Right atrium auricular region (tissue), 2 donors: ENCODE results near the gene TRIM10. TPM values are rescaled to one million over a fixed set of nuclear protein-coding genes. Genes with fewer than 3 reads are reported as not detected.

Experiments used
- DNase-seq: peaks from one replicate; pipeline ENCODE4 v3.0.0-alpha.2; 2019; ENCODE audit warnings: low spot score
- H3K27ac ChIP-seq, 2 donors: fragments of 200-600 bp; sonication (generic); 1 replicate in 1 of 2; 2 replicates in 1 of 2; pipeline ENCODE4 v1.5.1; 2016 to 2019
- H3K27me3 ChIP-seq, 2 donors: fragments of 200-600 bp; sonication (generic); one replicate each; pipeline versions ENCODE4 v1.5.1 to v1.6.0; 2017 to 2019
- H3K36me3 ChIP-seq: fragments of 200-600 bp; sonication (generic); one replicate; pipeline ENCODE4 v1.5.1; 2016
- H3K4me1 ChIP-seq, 2 donors: fragments of 200-600 bp; sonication (generic); one replicate each; pipeline versions ENCODE4 v1.5.1 to v1.6.0; 2017 to 2019
- H3K4me3 ChIP-seq, 2 donors: fragments of 200-600 bp; sonication (generic); 1 replicate in 1 of 2; 2 replicates in 1 of 2; pipeline ENCODE4 v1.5.1; 2017 to 2019; ENCODE audit warnings: mild to moderate bottlenecking in 1 of 2, moderate library complexity in 1 of 2
- H3K9me3 ChIP-seq, 2 donors: fragments of 200-600 bp; sonication (generic); one replicate each; pipeline ENCODE4 v1.5.1; 2019
- total RNA-seq, 2 donors: library from RNA; depleted of rRNA; stranded (reverse); fragments of >200 nt; gene quantifications; one replicate each; pipeline ENCODE4 v1.1.0, GENCODE V29; 2016
- TF ChIP-seq, protein P1 (sequence below), 2 donors: fragments of 200-600 bp; sonication (generic); IDR thresholded peaks; one replicate each; pipeline ENCODE4 v1.5.1; 2019; ENCODE audit warnings: antibody characterized with exemption in 2 of 2

The TRIM10 gene
- total RNA-seq, 2 donors from 2014 or later, result not detected

DNA sequence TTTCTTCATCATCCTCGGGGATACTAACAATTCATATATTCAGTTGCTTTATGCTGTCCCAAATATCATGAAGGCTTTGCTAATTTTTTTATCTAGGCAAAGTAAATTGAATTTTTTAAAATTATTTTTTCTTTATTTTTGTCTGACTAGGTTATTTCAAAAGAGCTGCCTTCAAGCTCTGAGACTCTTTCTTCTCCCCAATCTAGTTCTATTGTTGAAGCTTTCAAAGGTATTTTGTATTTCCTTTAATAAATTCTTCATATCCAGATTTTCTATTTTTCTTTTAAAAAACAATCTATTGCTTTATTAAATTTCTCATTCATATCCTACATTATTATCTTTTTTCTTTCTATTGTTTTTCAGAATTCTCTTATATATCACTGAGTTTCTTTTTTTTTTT lies 19.1 kb upstream of the TRIM10 start:
- no peak overlapping the region for H3K4me3 ChIP-seq
- TF ChIP-seq, protein P1, sequence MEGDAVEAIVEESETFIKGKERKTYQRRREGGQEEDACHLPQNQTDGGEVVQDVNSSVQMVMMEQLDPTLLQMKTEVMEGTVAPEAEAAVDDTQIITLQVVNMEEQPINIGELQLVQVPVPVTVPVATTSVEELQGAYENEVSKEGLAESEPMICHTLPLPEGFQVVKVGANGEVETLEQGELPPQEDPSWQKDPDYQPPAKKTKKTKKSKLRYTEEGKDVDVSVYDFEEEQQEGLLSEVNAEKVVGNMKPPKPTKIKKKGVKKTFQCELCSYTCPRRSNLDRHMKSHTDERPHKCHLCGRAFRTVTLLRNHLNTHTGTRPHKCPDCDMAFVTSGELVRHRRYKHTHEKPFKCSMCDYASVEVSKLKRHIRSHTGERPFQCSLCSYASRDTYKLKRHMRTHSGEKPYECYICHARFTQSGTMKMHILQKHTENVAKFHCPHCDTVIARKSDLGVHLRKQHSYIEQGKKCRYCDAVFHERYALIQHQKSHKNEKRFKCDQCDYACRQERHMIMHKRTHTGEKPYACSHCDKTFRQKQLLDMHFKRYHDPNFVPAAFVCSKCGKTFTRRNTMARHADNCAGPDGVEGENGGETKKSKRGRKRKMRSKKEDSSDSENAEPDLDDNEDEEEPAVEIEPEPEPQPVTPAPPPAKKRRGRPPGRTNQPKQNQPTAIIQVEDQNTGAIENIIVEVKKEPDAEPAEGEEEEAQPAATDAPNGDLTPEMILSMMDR (IDR thresholded peaks at IDR 0.05), result no peak
- DNase-seq, result no peak

DNA sequence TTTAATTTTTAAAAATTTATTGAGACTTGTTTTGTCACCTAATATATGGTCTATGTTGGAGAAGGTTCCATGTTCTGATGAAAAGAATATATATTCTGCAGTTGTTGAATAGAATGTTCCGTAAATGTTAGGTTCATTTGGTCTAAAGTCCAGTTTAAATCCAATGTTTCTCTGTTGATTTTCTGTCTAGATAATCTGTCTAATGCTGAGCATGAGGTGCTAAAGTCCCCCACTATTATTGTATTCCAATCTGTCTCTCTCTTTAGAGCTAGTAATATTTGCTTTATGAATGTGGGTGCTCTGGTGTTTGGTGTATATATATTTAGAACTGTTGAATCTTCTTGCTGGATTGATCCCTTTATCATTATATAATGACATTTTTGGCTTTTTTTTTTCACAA lies 17.8 kb upstream of the TRIM10 start:
- H3K4me3 ChIP-seq, result no peak overlapping the region
- no peak overlapping the region for H3K27ac ChIP-seq
- H3K4me1 ChIP-seq, result no peaks in the 10 kb centered on the region
- H3K9me3 ChIP-seq, result peaks cover 0 to 8% of the 10 kb centered on the region in 2 donors
- no peaks in the 10 kb centered on the region for H3K36me3 ChIP-seq
- DNase-seq, result no peak
- H3K27me3 ChIP-seq, result no peaks in the 10 kb centered on the region
- TF ChIP-seq, protein P1 (IDR thresholded peaks at IDR 0.05), result no peak

More for the DNA sequence above, 19.1 kb upstream of the TRIM10 start:
- Histone ChIP-seq H3K4me1 (no peaks in the 10 kb centered on the region), H3K27me3 (no peaks in the 10 kb centered on the region), H3K9me3 (peaks cover 0 to 8% of the 10 kb centered on the region in 2 donors), H3K27ac (no peak overlapping the region), H3K36me3 (no peaks in the 10 kb centered on the region)

DNA sequence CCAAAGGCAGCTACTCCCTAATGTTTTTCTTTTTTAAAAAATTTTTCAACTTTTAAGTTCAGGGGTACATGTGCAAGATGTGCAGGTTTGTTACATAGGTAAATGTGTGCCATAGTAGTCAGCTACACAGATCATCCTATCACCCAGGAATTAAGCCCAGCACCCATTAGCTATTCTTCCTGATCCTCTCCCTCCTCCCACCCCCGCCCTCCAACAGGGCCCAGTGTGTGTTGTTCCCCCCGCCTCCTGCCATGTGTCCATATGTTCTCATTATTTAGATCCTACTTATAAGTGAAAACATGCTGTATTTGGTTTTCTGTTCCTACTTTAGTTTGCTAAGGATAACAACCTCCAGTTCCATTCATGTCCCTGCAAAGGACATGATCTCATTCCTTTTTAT lies 14.8 kb upstream of the TRIM10 start:
- peaks cover 0 to 8% of the 10 kb centered on the region in 2 donors for H3K9me3 ChIP-seq
- no peak overlapping the region for H3K27ac ChIP-seq
- H3K36me3 ChIP-seq, result no peaks in the 10 kb centered on the region
- H3K4me3 ChIP-seq, result no peak overlapping the region
- TF ChIP-seq, protein P1 (IDR thresholded peaks at IDR 0.05), result no peak
- DNase-seq, result no peak
- peaks cover 0 to 5% of the 10 kb centered on the region in 2 donors for H3K4me1 ChIP-seq
- peaks cover 0 to 17% of the 10 kb centered on the region in 2 donors for H3K27me3 ChIP-seq

- DNase-seq, result no peak
- Histone ChIP-seq H3K27ac (no peak overlapping the region), H3K27me3 (peaks cover 0 to 19% of the 10 kb centered on the region in 2 donors), H3K36me3 (no peaks in the 10 kb centered on the region), H3K4me3 (no peak overlapping the region), H3K9me3 (no peaks in the 10 kb centered on the region), H3K4me1 (peaks cover 0 to 5% of the 10 kb centered on the region in 2 donors)
- TF ChIP-seq, protein P1 (IDR thresholded peaks at IDR 0.05), result no peak
Observed at GRCh38 chr6:30172681-30173080, 11.7 kb upstream of the TRIM10 start.

- no peak for DNase-seq
- H3K9me3 ChIP-seq, result no peaks in the 10 kb centered on the region
- H3K36me3 ChIP-seq, result no peaks in the 10 kb centered on the region
- no peak overlapping the region for H3K27ac ChIP-seq
- TF ChIP-seq, protein P1 (IDR thresholded peaks at IDR 0.05), result no peak
- peaks cover 0 to 5% of the 10 kb centered on the region in 2 donors for H3K4me1 ChIP-seq
- peaks cover 0 to 19% of the 10 kb centered on the region in 2 donors for H3K27me3 ChIP-seq
- peak overlapping the region in 1 of 2 donors; percentile 4 for H3K4me3 ChIP-seq
Observed at GRCh38 chr6:30171677-30172471, 10.9 kb upstream of the TRIM10 start.
